Stimulated activated CD4-positive, alpha-beta T cell treated with anti-CD3 and anti-CD28 coated beads, Interleukin-4, amount 100 ng/mL, for 24 hours (primary cell): ENCODE measurements around the gene ATP2C2.

Experiments used
- DNase-seq: peaks from one replicate; pipeline ENCODE4 v3.0.0-alpha.2; 2020

Gene ATP2C2

DNA sequence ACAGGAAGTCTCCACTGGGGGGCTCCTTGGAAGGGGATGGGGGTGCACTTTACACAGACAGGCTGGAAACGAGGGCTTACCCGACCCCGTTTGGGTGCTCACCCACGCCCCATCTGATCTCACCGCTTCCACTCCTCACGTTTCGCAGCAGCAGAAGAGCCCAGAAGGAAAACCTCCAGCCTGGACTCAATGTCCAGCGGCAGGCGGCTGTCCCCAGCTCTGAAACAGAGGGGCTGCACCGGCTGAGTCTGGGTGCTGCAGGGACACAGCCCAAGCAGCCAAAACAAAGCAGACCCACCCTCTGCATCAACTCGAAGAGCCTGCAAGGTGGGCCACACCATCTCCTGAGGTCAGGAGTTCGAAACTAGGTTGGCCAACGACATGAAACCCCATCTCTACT lies 132.2 kb downstream of the ATP2C2 start:
- DNase-seq, result no peak

DNA sequence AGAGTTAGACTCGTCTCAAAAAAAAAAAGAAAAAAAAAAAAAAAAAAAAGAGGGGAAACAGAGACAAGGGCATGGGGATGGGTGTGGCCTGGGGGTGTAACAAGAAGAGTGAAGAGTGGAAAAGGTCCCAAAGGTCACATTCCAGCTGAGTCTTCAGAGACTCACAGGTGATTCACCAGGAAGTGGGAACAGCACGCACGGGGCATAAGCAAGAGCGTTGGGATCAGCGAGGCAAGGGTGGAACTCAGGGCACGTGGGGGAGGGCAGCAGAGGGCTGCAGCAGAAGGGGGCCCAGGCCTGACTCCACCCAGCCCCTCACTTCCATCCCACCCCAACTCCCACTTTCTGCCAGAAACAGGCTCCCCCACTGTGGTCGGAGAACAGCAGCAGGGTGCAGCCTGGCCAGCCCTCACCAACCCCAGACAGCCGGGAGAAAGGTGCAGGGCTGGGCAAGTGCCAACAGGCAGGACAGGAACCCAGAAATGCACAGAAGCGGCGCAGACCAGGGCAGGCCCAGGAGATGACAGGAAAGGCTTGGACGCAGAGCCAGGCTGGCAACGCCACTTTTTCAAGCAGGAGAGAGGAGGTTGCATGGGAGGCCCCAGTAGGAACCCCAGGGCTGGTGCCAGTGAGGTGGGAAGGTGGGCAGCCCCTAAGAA lies 132.9 kb downstream of the ATP2C2 start:
- DNase-seq, result no peak

DNA sequence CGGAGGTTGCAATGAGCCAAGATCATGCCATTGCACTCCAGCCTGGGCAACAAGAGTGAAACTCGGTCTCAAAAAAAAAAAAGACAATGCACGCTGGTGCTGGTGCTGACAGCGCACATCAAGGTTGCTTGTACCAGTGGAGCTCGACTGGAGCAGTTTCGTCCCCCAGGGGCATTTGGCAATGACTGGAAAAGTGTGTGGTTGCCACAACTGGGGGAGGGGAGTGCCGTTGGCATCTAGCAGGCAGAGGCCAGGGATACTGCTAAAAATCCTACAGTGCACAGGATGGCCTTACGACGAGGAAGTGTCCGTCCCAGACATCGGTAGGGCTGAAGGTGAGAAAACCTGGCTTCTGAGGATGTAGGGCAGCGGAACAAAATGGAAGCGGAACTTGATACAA lies 133.7 kb downstream of the ATP2C2 start:
- no peak for DNase-seq

DNA sequence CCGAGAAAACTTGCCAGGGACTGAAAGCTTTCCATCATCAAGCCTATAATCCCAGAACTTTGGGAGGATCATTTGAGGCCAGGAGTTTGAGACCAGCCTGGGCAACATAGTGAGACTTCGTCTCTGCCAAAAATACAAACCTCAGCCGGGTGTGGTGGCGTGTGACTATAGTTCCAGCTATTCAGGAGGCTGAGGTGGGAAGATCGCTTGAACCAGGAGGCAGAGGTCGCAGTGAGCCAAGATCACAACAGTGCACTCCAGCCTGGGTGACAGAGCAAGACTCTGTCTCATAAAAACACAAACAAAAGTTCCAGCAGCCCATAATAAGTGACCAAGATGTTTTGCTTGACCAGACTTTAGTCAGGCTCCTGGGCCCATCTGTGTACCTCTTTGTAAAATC lies 134.2 kb downstream of the ATP2C2 start:
- no peak for DNase-seq

DNA sequence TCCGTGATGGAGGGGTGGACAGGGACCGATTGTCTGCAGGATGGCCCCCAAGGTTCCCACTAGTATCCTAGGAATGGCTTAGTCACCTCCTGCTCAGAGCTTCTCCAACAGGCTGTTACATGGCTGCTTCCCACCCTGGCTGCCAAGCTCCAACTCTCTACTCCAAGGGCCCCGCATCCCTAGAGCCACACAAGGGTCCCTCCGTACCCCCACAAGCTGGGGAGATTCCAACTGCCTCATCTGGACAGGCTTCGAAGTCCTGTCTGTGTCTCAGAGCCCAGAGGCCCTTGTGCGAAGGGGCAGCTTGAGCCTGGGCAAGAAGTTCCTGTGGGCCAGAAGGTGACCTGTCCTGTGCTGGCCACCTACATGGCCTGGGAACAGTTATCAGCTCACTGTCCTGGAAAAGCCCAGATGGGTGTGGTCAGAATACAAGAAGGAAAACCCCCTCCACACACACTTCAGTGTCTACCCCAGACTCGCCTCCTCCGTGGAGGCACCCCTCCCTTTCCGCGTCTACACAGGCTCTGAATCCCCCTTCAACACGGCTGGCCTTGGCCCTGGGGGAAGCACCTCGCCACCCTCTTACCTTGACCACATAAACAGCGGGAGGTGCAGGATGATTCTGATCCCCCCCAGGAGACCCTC lies 135.5 kb downstream of the ATP2C2 start:
- no peak for DNase-seq

DNA sequence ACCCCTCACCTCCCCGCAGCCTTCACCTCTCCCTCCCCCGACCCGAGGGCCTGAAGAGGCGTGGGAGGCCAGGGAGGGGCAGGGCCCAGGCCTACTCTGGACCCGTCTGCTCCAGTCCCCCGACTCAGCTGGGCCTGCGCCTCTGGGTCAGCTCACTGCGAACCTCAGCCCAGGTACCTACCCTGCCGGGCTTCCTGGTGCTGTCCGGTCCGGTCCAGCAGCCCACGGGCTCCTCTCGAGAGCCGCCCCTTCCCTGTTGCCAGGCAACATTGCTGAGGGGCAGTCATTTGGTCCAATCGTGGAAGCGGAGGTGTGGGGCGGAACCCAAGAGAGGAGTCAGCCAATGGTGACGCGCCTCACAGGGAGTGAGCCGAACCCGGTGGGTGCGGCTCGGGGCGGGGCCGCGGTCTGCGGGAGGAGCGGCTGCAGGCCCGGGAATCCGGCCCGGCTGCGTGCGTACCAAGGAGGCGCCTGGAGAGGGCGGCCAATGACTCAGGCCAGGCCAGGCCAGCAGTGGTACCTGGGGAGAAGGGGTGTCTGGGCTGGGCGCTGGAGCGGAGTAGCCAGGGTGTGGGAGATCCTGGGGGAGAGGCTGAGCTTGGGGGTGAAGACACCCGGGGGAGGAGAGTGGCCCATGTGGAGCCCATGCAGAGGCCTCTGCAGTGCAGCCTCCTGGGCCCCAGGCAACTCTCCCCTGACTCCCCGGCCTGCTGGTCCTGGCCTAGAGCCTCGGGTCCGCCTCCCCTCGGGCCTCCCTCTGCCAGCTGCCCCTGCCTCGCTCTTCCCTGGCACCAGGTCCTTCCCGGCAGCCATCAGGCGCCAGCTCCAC lies 136.3 kb downstream of the ATP2C2 start, which contains the start of gene MEAK7:
Gene MEAK7, minus strand, starts transcription at position 240 of the 829 bp plus-strand sequence. CDS start 6,573 bp downstream, outside the sequence.
- peak; percentile 98 for DNase-seq

DNA sequence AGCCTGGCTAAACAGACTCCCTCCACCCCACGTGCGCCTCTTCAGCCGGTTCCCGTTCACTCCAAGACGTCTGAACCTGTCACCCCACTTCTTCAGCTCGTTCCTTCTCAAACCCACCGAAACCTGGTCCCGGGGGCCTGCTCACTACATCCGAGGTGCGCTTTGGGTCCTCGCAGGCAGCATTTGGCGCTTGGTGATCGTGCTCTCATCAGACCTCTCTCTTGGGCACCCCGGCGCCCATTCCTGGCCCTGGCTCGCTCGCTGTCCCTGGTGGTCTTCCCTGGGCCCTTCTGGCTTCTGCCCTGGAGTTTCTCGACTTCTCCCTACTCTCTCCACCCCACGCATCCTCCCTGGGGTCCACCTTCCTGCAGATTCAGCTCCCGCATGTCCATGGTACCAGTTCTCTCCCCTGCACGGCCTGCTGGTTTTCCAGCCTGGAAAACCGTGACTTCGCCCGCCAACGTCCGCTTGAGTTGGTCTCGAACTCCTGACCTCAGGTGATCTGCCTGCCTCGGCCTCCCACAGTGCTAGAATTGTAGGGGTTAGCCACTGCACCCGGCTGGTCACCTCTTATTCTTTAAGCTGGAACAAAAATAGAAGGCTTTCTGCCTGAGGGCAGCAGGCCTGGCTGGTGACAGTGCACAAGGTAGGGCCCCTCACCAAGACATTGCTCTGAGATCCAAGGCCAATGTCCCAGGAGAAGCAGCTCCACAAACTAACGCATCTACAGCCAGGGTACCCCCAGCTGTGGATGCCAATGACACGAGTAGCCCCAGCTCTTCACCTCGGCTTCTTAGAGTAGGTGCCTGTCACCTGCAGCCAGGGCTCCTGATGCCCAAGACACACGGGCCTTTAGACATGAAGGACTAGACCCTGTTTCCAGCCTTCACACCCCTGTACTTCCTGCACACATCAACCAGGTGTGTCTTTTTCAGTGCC lies 137.2 kb downstream of the ATP2C2 start:
- no peak for DNase-seq

DNA sequence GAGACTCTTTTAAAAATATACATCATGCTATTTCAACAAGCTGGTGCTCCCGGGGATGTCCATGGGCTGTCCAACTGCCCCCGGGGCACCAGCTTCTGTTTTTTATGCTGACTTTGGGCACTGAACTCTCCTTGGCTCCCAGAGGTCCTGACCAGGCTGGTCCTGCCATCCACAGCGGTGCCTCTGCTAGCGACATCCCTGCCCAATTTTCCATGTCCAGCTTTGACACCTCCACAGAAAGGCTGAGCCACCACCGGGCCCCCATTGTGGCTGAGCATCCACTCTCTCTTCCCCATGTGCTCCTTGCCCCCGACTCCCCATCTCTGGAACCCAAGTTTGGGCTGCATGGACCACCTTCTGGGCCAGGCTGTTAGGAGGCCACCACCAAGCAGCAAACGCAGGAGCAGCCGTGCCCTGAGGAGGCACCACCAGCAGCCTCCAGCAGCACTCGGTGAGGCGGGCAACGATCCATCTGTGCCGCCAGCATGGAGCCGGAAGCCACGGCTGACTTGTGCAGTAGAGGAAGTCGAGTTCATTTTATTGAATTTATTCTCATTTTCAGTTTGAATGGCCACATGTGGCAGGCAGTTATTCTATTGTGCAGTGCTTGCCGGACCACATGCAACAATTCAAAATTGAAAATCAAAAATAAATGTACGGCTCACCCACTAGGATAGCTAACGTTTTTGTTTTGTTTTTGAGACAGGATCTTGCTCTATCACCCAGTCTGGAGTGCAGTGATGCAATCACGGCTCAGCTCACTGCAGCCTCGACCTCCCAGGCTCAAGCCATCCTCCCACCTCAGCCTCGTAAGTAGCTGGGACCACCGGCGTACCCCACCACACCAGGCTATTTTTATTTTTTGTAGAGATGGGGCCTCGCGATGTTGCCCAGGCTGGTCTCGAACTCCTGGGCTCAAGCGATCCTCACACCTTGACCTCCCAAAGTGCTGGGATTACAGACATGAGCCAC lies 139.0 kb downstream of the ATP2C2 start:
- DNase-seq, result no peak

DNA sequence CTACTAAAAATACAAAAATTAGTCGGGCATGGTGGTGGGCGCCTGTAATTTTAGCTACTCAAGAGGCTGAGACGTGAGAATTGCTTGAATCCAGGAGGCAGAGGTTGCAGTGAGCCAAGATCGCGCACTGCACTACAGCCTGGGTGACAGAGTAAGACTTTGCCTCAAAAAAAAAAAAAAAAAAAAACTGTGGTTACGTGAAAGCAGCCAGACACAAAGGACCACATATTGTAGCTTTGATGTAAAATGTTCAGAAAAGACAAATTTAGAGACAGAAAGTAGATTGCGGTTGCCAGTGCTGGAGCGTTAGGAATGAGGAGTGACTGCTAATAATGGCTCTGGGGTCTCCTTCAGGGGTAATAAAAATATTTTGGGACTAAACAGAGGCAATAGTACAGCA lies 140.2 kb downstream of the ATP2C2 start:
- DNase-seq, result no peak

DNA sequence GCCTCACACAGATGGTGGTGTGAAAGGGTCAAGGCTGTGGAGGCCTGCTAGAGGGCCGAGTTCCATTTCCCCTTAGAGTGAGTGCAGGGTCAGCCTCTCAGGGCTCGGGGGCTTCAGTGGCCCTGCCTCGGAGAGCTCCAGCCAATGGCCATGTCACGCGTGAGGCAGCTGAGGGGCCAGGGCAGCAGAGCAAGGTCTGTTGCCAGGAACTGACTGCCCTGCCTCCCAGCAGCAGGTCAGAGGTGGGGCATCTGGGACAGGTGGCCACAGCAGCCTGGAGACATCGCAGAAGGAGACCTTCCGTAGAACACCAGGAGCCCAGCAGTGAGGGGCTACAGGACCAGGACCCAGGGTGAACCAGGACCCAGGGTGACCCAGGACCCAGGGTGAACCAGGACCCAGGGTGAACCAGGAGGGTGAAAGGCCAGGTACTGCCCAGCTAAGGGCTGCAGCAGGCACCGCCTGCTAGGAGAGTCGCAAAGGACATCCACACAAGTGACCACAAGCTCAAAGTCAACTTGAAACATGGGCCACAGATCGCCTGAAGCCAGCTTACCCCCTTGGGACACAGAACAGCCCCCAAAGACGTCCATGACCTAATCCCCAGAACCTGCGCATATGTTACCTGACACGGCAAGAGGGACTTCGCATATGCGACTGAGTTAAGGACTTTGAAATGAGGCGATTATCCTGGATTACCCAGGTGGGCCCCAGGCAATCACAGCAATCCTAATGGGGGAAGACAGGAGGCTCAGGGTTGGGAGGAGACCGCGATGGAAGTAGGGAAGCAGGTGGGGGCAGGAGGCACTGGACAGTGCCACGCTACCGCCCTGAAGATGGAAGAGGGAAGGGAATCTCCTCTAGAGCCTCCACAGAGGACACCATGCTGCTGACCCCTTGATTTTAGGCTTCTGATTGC lies 141.0 kb downstream of the ATP2C2 start:
- DNase-seq, result no peak

DNA sequence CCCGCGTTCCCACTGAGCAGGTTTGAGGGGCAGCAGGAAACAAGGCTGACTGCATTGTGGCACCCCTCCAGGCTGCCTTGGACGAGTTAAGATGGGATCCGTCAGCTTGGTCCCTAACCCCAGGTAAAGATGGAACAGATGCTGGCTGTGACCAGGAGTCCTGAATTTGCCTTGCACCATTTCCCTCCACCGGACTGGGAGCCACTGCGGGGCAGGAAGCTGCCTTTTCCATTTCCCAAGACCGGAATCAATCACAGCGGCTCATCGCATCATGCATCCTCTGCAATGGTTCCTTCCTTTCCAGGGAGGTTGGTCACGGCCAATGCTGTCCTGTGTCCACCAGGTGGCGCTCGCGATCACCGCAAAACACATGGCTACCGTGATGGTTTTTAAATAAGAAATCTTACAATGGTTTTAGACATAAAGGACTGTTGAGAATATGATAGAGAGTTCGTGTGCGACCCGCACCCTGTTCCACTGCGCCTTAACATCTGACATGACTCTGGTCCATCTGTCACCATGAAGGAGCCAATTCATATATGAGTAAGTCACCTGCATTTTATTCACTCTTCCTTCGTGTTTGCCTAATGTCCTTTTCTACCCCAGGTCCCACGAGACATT lies 143.0 kb downstream of the ATP2C2 start:
- peak; percentile 87 for DNase-seq

DNA sequence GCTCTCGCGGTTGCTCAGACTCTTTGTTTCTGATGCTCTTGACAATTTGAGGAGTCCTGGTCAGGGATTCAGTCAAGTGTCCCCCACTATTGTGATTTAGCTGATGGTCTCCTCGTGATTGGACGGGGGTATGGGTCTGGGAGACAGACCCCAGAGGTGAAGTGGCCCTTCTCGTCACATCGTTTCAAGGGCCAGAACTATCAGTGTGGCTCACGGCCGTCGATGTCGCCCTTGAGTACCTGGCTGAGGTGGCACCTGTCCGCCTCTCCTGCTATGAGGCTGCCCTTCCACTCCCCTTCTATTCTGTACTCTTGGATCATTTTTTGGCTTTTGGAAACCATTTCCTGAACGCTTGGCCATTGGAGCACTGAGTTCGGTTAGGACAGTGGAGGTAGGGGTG lies 143.5 kb downstream of the ATP2C2 start:
- DNase-seq, result no peak

DNA sequence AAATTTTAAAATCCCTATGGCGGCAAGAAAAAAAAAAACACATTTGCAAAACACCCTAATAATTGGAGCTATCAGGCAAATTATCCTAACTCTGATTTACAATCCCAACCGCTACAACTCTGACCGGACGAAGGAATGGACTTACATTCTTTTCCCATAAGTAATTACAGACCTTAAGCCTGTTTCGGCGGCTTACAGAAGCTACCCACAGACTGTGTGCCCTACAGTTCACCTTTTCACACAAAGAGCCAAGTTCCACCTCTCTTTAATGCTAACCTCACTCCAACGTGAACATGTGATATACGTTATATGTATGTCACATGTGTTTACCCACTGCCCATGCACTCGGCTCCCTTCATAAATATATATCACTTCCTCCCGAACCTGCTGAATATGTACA lies 144.8 kb downstream of the ATP2C2 start:
- no peak for DNase-seq

DNA sequence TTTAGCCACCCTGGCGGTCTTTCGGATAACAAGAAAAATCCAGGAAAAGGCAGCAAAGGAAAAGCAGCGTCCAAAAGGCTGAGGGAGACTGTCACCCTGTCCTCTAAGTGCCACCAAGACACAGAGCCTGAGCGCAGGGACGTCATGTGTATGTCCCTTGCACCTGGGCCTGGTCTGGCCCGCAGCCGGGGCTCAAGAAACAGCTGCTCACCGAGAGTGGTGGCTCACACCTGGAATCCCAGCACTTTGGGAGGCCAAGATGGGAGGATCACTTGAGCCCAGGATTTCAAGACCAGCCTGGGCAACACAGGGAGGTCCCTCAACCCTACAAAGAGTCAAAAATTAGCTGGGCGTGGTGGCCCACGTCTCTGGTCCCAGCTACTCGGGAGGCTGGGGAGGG lies 145.3 kb downstream of the ATP2C2 start:
- no peak for DNase-seq
